ENCODE results near the gene GAB1.

Gene GAB1

GRCh38 chr4:143307531-143307930 is 29.1 kb upstream of the GAB1 start:
- no peaks in the 10 kb centered on the region for H3K4me1 Mint-ChIP-seq
- H3K27ac Mint-ChIP-seq: no peak overlapping the region
- no peak for TF ChIP-seq CTCF (IDR thresholded peaks at IDR 0.05)

GRCh38 chr4:143308377-143308776 is 28.3 kb upstream of the GAB1 start:
- no peak for DNase-seq
- no peak overlapping the region for H3K27ac Mint-ChIP-seq
- no peak for TF ChIP-seq CTCF (IDR thresholded peaks at IDR 0.05)
- H3K4me1 Mint-ChIP-seq: no peaks in the 10 kb centered on the region
- H3K27me3 Mint-ChIP-seq (ENCODE audit: low read depth, poor library complexity): peaks cover 8% of the 10 kb centered on the region
- no peaks in the 10 kb centered on the region for H3K9me3 Mint-ChIP-seq
- no peak overlapping the region for H3K4me3 Mint-ChIP-seq
- no peaks in the 10 kb centered on the region for H3K36me3 Mint-ChIP-seq (ENCODE audit: low read depth)

More at GRCh38 chr4:143307531-143307930, 29.1 kb upstream of the GAB1 start:
- Mint-ChIP-seq H3K36me3 (ENCODE audit: low read depth) (no peaks in the 10 kb centered on the region), H3K27me3 (ENCODE audit: low read depth, poor library complexity) (peaks cover 8% of the 10 kb centered on the region), H3K9me3 (no peaks in the 10 kb centered on the region), H3K4me3 (no peak overlapping the region)
- DNase-seq: no peak

- H3K9me3 Mint-ChIP-seq: no peaks in the 10 kb centered on the region
- H3K4me3 Mint-ChIP-seq: no peak overlapping the region
- no peak for TF ChIP-seq CTCF (IDR thresholded peaks at IDR 0.05)
- H3K4me1 Mint-ChIP-seq: no peaks in the 10 kb centered on the region
- no peaks in the 10 kb centered on the region for H3K36me3 Mint-ChIP-seq (ENCODE audit: low read depth)
- peaks cover 11% of the 10 kb centered on the region for H3K27me3 Mint-ChIP-seq (ENCODE audit: low read depth, poor library complexity)
- DNase-seq: no peak
- H3K27ac Mint-ChIP-seq: no peak overlapping the region
Measured at GRCh38 chr4:143311924-143312323, 24.8 kb upstream of the GAB1 start.

- no peak overlapping the region for H3K4me3 Mint-ChIP-seq
- no peak for DNase-seq
- H3K27ac Mint-ChIP-seq: no peak overlapping the region
- no peak for TF ChIP-seq CTCF (IDR thresholded peaks at IDR 0.05)
- peaks cover 11% of the 10 kb centered on the region for H3K27me3 Mint-ChIP-seq (ENCODE audit: low read depth, poor library complexity)
- no peaks in the 10 kb centered on the region for H3K4me1 Mint-ChIP-seq
- no peaks in the 10 kb centered on the region for H3K9me3 Mint-ChIP-seq
- no peaks in the 10 kb centered on the region for H3K36me3 Mint-ChIP-seq (ENCODE audit: low read depth)
Measured at GRCh38 chr4:143313521-143313920, 23.2 kb upstream of the GAB1 start.

- H3K9me3 Mint-ChIP-seq: no peaks in the 10 kb centered on the region
- DNase-seq: no peak
- TF ChIP-seq CTCF (IDR thresholded peaks at IDR 0.05): no peak
- no peaks in the 10 kb centered on the region for H3K4me1 Mint-ChIP-seq
- H3K36me3 Mint-ChIP-seq (ENCODE audit: low read depth): no peaks in the 10 kb centered on the region
- no peak overlapping the region for H3K27ac Mint-ChIP-seq
- no peak overlapping the region for H3K4me3 Mint-ChIP-seq
- H3K27me3 Mint-ChIP-seq (ENCODE audit: low read depth, poor library complexity): peaks cover 11% of the 10 kb centered on the region
Measured at GRCh38 chr4:143313996-143314395, 22.7 kb upstream of the GAB1 start.

- Mint-ChIP-seq H3K36me3 (ENCODE audit: low read depth) (no peaks in the 10 kb centered on the region), H3K4me3 (no peak overlapping the region), H3K9me3 (no peaks in the 10 kb centered on the region), H3K27me3 (ENCODE audit: low read depth, poor library complexity) (peaks cover 6% of the 10 kb centered on the region), H3K27ac (no peak overlapping the region), H3K4me1 (no peaks in the 10 kb centered on the region)
- no peak for DNase-seq
- TF ChIP-seq CTCF (IDR thresholded peaks at IDR 0.05): no peak
Measured at GRCh38 chr4:143320113-143320512, 16.6 kb upstream of the GAB1 start.

Data from nephron progenitor cell (in vitro differentiated cells).